DMS 273 treated with DMSO at 0.1 percent for 48 hours (cell line): ENCODE data around the gene ALKBH4.
"Not testable (repeated sequence)": the region's sequence is repeated elsewhere in the genome, so short reads cannot be mapped to it uniquely, and the experiment has no call there.

Source experiments
- DNase-seq: peaks from one replicate; lab custom pipeline; 2025; lab: John Stamatoyannopoulos, UW

The ALKBH4 gene

GRCh38 chr7:102478314-102479208 lies 13.9 kb upstream of the ALKBH4 start, which contains the start of gene POLR2J:
Gene POLR2J, minus strand, starts transcription at chr7:102478922. Its CDS starts 62 bp downstream, at chr7:102478860.
- DNase-seq, result not testable (repeated sequence)

- not testable (repeated sequence) for DNase-seq
Measured at GRCh38 chr7:102474736-102475435, 10.2 kb upstream of the ALKBH4 start.

- DNase-seq, result not testable (repeated sequence)
Measured at GRCh38 chr7:102474116-102474515, 9.5 kb upstream of the ALKBH4 start.

- DNase-seq, result no peak
Measured at GRCh38 chr7:102473271-102473991, 8.8 kb upstream of the ALKBH4 start.

- DNase-seq, result no peak
Measured at GRCh38 chr7:102472126-102473041, 7.7 kb upstream of the ALKBH4 start.

GRCh38 chr7:102471791-102472125 lies 7.1 kb upstream of the ALKBH4 start:
- no peak for DNase-seq

GRCh38 chr7:102469972-102470825 lies 5.5 kb upstream of the ALKBH4 start:
- DNase-seq, result no peak

GRCh38 chr7:102469351-102469971 lies 4.8 kb upstream of the ALKBH4 start:
- no peak for DNase-seq

GRCh38 chr7:102468478-102469350 lies 4.1 kb upstream of the ALKBH4 start:
- no peak for DNase-seq

- no peak for DNase-seq
Measured at GRCh38 chr7:102467581-102468477, 3.2 kb upstream of the ALKBH4 start.

GRCh38 chr7:102466097-102466496 lies 1.4 kb upstream of the ALKBH4 start:
- DNase-seq, result no peak

GRCh38 chr7:102463841-102464576 lies 654 bp downstream of the ALKBH4 start:
- DNase-seq, result no peak

GRCh38 chr7:102460467-102460866 lies 4.2 kb downstream of the ALKBH4 start:
- DNase-seq, result no peak

- DNase-seq, result no peak
Measured at GRCh38 chr7:102459221-102459844, 5.3 kb downstream of the ALKBH4 start.

GRCh38 chr7:102457352-102457924 lies 7.2 kb downstream of the ALKBH4 start:
- DNase-seq, result no peak

- no peak for DNase-seq
Measured at GRCh38 chr7:102456327-102456726, 8.3 kb downstream of the ALKBH4 start.
